ENCODE results near the gene SFXN4.
A peak's percentile ranks its signal among the peaks of the same experiment; 100 is the strongest.

The SFXN4 gene, protein sequence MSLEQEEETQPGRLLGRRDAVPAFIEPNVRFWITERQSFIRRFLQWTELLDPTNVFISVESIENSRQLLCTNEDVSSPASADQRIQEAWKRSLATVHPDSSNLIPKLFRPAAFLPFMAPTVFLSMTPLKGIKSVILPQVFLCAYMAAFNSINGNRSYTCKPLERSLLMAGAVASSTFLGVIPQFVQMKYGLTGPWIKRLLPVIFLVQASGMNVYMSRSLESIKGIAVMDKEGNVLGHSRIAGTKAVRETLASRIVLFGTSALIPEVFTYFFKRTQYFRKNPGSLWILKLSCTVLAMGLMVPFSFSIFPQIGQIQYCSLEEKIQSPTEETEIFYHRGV

DNA sequence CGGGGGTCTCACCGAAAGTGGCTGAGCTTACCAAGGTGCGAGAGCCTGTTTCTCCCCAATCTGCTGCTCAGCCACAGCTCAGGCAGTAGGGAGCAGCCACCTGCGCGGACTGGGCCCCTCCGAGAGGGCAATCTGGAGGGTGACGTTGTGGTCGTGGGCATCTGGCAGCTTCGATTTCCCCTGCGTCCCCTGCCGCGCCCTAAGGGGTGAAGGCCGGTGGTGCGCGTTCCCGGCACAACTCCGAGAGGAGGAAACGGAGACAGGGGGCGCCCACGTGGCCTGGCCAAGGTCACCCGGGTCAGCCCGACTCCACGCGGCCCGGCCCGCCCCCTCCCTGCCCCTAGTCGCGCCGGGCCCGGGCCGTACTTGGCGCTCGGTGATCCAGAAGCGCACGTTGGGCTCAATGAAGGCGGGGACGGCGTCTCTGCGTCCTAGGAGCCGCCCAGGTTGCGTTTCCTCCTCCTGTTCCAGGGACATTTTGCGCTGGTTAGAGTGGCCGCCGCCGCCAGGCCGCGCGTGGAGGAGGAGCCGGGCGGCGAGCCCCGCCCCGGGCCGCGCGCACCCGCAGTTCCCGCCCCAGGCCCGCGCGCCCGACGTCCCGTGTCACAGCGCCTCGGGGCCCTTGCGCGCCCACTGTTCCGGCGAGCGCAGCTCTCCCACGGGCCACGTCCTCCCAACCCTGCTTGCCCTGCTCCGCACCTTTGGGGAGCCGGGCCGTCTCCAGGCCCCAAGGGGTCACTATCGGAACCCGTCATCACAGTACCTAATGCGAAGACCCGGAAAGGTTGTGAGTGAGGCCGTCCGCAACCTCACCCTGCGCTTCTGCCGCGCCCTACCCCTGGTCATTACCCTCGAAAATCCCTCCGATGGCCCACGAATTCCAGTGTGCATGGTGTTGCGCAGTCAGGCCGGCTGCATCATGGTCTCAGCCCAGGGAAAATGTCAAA is at the start of gene SFXN4:
Gene SFXN4 (minus strand): TSS at position 544 of the 947 bp plus-strand sequence. CDS start 67 bp downstream, at position 477.
- DNase-seq: peak; percentile 83

DNA sequence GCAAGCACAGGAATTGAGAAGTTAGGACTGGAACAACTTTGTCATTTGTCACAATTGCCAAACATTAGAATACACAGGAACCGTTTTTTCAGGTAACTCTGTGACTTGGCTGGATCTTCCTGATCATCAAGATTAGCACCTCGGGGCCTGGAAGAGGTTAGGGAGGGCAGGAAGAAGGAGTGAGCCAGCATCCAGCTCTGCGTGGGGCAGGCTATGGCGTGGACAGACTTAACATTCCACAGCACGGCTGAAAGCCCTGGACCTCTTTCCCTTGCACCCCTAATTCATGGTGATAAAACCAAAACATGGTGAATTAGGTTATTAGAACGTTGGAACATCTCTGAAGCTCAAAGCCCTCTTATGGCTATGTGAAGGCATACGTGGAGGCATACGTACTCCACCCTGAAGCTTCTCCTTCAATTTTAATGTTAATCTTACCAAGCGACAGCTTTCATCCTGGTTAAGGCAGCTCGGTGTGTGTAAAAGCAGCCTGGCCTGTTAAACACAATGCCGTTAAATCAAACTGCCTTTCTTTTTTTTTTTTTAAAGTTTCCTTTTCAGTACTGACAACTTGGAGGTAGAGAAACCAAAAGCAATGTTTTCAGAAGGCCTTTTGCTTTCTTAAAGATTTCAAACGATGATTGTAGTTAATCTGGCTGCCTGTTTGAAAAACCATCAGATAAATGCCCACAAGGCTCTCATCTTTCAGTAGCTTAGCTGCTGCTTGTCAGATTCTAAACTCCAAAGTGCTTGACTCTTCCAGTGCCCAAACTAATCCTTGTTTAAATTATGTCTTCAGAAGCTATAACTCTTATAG is 46.3 kb upstream of the SFXN4 start:
- peak; percentile 9 for DNase-seq

DNA sequence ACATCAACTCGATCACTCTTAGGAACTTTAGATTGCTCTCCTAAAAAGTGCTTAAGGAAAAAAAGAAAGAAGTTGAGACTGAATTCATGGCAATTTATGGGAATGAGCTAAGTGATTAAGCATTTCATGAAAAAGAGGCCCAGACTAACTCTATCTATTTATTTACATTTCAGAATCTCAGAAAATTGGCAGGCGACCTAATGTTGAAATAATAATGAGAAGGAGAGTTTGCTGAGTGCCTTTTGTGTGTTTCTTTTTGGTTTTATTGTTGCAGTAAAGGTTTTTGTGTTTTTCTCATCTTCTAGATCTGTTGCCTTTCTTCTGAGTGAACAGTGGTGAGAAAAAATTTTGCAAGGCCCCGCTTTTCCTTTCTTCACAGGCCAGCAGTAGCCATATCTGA is 45.7 kb upstream of the SFXN4 start:
- DNase-seq: no peak

DNA sequence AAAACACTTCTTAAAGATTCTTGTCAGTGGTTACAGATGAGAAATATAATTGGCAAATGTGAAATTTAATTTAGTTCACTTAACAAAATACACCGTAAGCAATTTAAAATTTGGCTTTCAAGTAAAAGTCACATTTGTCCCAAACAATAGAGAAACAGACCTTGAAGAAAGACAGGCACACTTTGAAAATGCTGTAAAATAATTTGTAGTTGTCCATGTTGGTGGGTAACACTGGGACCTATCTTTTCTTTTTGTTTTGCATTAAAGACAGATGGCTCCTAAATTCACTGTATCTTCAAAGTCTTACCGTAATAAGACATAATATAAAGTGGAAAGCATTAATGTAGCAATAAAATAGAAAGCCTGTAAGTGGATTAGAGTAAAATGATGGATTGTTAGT is 45.1 kb upstream of the SFXN4 start:
- no peak for DNase-seq

DNA sequence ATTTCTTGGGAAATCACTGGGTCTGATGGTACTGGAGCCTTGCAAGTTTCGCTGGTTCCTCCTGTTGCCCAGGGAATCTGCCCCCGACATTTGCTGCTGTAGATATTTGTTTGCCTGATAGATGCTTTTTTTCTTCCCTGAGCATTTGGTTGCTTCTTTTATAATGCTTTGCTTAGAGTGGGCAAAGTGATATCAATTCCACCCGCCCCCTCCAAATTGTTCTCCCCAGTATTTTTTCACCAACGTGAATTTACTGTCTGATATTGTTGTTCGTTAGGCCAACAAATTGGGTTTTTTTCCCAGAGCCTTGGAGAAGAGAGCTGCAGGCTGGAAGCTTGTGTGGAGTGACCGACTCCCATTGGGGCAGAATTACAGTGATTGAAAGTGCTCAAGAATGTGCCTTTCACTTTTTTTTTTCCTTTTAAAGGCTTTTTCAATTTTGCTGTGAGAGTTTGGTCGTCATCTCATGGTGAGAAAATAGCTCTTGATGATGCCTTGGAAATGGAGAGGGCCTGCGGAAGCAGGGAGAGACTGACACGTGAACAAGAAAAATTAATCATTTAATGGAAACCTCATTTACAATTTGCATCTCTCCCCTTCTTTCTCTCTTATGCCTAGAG is 44.3 kb upstream of the SFXN4 start:
- DNase-seq: no peak

DNA sequence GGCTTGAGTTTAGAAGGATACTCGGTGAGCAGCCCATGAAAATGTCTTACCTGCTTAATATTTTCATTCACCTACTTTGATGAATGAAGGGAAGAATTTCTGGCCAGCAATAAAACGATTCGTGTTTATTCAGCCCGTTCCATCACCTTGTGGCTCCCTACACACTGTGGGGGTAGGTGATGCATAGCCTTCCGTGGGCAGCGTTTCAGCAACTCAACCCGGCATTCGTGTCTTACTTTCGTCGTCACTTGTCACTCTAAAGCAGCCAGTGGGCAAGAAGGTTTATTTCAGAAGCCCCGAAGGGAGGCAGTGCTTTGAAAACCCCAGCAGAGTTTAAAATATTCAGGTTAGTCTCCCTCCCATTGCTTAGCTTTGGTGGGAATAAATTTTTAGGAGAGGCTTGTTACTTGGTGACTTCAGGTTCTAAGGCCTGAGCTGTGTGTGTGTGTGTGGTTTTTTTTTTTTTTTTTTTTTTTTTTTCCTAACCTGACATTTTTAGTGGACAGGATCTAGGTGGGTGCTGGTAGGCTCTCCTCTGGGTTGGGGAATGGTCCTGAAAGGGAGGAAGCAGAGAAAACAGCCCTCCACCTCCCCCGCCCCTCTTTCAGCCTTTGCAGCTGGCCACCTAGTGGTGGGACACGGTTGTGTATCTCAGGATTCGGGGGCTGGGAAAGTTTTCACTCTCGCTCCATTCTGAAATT is 43.7 kb upstream of the SFXN4 start:
- DNase-seq: peak; percentile 71

DNA sequence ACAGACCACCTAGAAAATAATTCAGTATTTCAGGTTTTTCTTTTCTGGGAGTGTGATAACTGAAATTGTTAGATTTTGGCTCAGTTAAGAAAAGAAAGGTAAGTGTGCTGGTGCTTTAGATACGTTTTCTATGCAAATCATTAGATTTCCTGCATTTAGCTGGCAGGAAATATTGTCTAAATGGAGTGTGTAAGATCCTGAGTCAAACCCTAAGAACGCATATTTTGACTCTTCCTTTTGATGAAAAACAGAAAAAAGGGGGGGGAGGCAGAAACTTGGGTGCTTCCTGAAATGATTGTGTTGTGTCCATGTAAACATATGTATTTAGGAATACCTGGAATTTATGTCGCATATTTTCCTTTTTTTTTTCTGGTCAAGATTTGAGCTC is 43.0 kb upstream of the SFXN4 start:
- no peak for DNase-seq

DNA sequence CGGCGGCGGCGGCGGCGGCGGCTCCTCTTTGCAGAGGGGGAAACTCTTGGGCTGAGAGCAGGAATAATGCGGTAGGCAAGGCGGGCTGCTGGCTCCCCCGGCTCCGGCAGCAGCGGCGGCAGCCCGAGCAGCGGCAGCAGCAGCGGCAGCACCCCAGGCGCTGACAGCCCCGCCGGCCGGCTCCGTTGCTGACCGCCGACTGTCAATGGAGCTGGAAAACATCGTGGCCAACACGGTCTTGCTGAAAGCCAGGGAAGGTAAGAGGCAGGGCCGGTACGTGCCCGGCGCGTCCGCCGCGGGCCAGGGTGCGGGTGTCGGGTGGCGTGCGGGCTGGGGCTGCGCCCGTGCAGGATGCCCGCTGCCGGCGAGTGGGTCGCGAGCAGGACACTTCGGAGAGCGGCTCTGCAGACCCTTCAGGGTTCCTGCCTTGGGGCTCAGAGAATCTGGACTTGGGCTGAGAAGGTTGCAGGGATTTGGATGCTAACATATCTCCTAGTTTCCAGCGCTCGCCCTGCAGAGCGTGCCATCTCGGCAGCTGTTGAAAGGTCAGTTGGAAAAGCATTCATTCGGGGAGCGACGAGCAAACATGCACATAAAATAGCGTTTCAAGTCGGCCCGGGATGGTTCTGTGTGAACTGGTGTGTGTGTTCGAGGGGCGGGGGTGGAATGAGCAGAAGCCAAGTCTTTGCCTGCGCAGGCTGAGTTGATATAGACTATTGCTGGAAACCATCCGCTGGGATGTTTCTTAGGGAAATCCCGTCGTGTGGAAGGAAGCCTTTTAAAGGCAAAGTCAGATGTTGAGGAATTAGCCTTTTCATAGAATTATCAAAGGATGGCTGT is 42.4 kb upstream of the SFXN4 start:
- peak; percentile 69 for DNase-seq

DNA sequence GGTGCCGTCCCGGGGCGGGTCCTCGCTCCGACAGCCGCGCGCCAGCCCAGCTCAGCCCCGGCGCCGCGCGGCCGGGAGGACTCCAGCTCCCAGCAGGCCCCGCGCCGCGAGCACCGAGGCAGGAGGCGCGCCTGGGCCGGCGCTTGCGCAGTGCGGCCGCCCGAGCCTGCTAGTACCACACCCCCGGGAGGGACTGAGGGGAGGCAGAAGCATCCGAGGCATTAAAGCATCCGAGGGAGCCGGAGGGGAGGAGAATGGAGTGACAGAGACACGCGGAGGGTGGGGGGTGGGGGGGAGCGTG is 41.8 kb upstream of the SFXN4 start, which contains the start of gene GRK5:
Gene GRK5 (plus strand): TSS at position 206 of the 301 bp plus-strand sequence. CDS start 347 bp downstream, outside the sequence.
- DNase-seq: peak; percentile 98

DNA sequence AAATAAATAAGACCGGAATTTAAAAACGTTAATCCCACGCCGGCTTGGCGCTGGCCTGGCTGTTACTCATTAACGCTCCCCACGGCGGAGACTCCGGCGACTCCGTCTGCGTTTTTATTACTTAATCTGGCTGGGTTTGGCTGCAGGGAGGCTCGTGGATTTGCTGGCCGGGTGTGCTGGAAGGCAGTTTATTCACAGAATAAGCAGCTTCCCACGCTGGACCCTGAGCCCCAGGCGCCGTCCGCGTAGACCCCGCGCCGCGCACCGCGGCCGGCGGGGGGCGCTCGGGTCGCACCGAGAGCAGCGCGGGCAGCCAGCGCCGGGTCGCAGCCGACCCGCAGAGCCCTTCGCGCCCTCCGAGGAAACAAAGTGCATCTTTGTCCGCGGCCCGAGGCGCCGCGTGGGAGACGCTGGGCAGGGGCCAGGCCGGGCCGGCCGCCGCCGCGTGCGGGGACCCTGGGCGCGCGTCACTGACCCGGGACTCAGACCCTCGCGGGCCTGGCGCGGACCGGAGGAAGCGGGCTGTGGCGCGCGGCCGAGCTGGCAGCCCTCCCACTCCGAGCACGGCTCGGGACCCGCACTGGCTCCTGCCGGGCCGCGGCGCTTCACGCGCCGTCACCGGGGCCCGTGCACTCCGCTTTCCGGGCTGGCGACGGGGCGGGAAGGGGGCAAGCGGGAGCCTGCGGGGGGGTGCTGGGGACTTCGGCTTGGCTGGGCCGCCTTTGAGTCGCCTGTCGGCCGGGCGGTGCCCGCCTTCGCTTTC is 41.3 kb upstream of the SFXN4 start:
- DNase-seq: peak; percentile 84

DNA sequence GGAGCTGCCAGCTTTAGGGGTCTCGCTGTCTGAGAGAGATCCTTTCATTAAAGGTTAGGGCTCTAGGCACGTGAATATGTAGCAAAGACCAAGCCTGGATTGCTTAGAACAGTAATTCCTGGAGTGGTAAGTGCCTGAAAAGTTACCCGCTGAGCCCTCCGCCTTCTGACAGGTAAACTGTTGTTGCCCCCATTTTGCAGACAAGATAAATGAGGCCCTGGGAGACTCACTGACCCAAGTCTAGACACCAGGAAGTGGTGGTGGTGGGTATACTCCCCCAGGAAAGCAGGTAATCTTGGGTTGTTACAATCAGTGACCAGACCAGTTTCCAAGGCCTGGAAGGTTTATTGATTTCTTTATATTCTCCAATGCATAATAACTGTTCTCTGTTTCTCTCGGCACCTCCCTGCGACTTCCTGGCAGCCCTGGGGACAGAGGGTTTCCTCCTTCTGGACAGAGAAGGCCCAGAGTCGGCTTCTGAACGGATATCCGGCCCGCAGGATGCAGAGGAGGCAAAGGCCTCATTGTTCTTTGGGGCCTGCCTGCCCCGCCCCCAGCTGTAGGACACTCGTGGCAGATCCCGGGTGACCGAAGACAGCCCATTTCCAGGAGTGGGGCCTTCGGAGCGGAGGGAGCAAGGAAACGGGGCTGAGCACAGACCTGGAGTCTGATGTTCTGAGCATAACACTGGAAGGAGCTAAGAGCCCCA is 40.5 kb upstream of the SFXN4 start:
- DNase-seq: peak; percentile 67

DNA sequence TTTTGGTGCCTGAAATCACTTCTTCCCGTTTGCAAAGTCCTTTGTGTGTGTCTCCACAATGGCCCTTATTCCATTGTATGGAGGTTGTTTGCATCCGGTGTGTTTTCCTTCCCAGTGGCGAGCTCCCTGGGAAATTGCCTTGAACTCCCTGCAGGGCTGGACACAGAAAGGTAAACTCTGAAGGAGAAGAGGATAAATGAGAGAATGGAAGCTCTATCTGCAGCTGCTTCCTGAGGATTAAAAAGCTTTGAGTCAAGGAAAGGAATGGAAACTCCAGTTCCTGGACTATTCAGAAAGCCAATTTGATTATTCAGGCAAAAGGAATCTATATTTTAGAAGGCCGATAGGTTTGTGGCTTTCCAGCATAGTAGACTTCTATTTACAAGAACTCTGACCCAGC is 37.5 kb upstream of the SFXN4 start:
- DNase-seq: no peak

DNA sequence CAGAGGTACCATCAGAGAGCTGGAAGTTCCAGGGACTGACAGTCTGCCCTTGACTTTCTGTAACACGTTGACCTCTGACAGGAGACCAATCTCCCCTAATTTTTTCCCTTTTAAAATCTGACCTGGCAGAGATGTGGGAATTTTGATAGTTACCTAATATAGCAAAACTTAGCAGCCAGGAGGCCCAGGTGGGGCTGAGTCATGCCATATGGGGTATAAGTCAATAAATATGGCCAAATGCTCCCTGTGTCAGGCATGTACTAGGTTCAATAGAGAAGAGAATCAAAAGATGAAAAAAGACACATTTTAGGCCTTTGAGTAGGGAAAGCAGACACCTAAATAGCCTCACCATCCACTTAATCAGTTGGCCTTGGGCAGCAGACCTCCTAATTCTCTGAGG is 35.7 kb upstream of the SFXN4 start:
- DNase-seq: no peak

DNA sequence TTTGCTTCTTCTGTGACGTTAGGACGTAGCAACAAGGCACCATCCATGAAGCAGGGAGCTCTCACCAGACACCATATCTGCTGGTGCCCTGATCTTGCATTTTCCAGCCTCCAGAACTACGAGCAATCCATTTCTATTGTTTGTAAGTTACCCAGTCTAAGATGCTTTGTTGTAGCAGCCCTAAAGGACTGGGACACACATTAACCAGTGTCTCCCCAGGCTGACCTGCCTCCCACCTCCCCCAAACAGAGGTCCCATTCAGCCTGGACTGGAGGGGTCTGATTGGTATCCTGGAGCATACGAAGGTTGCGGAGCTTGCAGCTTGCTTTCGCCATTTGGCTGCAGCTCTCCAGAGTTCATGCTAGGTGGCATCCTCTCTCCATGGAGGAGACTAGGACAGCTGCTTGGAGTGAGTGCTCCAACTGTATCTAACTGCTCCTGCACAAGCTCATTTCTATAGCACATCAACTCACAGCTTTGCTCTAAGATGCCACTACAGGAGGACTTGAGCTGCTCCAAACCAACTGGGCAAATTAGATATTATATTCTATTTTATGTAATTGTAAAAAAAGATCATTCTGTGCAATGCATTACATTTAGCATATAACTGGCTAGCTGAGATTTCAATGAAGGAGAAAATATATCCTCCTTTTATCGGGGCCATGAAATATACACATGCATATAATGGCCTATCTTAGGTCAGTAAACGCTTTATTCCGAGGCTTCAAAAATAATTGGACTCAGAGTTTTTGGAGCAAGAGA is 33.9 kb upstream of the SFXN4 start:
- DNase-seq: peak; percentile 79

DNA sequence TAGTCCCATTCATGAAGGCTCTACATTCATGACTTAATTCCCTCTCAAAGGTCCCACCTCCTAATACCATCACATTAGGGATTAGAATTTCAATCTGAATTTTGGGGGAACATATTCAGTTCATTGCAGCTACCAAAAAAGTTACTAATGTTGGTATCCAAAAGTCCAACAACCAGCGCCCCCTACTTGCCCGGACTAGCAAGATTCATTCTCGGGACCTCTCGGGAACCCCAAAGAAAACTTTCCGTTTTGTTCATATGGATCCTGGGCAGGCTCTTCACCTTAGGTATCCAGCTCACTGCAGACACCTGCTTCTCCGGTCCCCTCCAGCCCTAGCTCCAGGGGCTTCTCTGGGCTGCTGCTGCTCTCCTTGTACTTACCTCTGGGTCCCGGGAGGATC is 32.9 kb upstream of the SFXN4 start:
- peak; percentile 11 for DNase-seq

DNA sequence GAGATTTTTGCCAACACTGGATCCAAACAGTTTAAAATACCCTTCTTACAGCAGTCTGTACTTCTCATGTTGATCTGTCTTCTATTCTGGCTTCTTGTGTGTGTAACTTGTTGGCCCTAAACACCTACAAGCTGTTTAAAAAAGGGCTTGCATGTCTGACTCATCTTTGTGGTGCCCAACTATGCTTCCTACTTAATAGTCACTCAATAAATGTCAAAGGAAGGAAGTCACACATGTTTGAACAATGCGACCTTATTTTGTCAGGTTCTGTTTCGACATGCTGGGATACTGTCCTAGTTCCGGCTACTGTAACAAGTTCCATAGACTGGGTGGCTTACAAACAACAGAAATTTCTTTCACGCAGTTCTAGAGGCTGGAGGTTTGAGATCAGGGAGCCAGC is 32.4 kb upstream of the SFXN4 start:
- peak; percentile 4 for DNase-seq

DNA sequence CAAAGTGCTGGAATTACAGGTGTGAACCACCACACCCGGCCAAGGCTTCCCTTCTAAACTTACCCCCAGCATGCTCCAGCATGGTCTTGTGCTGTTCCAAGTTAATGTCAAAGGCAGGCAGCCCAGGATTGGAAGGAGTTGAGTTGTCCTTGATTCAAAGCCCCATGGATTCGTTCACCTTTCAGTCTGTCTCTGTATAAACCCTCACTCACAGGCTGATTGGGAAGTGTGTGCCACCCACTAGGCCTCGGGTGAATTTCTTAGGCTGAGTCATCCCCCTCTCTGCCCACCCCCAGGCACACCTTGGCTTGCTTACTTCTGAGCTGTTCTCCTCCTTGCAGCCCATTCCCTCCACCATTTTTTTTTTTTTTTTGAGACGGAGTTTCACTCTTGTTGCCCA is 26.4 kb upstream of the SFXN4 start:
- DNase-seq: no peak

DNA sequence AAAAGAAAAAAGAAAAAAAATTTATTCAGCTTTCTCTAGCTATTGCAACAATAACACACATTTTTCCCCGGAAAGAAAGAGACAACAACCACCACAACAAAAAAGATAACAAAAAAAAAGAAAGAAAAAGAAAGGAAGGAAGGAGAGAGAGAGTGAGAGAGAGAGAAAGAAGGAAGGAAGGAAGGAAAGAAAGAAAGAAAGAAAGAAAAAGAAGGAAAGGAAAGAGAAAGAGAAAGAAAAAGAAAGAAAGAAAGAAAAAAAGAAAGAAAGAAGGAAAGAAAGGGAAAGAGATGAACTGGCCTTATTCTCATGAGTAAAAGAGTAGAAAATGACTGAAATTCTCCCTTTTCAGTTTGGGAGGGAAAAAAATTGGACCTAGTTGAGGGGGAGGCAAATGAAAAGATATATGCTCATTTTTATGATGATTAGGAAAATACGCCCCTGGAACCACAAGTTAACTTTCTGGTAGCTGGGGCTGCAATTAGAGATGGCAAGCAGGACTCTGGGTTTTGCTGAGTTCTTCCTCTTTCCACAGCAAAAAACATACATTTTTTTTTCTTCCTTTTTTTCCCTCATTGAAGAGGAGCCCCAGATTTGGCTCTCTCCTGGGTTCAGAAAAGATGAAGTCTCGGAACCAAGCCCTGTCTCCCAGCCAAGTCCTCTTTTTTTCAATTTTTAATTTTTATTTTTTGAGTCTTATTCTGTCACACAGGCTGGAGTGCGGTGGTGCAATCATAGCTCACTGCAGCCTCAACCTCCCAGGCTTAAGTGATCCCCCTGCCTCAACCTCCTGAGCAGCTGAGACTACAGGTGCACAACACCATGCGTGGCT is 25.7 kb upstream of the SFXN4 start:
- DNase-seq: no peak

Data from left hindlimb (tissue), 1 donor.